ENCODE data around the gene FKBP4. TPM values are rescaled to one million over a fixed set of nuclear protein-coding genes. Genes with fewer than 3 reads are reported as not detected.
A peak's percentile ranks its signal among the peaks of the same experiment; 100 is the strongest.

The FKBP4 gene
- total and polyA plus RNA-seq, 2 experiments from 2014 or later, result 126 to 223 TPM

- H3K4me2 ChIP-seq, result peak within 1 kb of the TSS; percentile 66; the same call in 1 of the 2 replicates
- peak; percentile 69 for ATAC-seq
- peak within 1 kb of the TSS; percentile 36; the same call in 1 of the 2 replicates for H3K4me3 ChIP-seq
Measured at GRCh38 chr12:2834581-2835491, 40.1 kb downstream of the FKBP4 start, which contains the start of gene NRIP2. Gene NRIP2, minus strand, starts transcription at chr12:2835035. Its CDS starts 52 bp downstream, at chr12:2834983.

More at GRCh38 chr12:2834581-2835491, 40.1 kb downstream of the FKBP4 start, which contains the start of gene NRIP2:
- H3K4me3 Mint-ChIP-seq, result peak within 1 kb of the TSS; percentile 61; the same call in 2 of the 3 replicates
- peak; percentile 63 for DNase-seq (ENCODE audit: low spot score)
- Histone ChIP-seq H3K27me3 (ENCODE audit: insufficient read depth) (no peaks in the 10 kb centered on the region), H3F3A (replicated peaks; ENCODE audit: low read depth) (0 out of 2 replicates have a peak, but pooled peaks cover 3% of the 10 kb centered on the region), H3K4me1 (ENCODE audit: insufficient read depth) (peaks cover 12% of the 10 kb centered on the region; the same call in 1 of the 2 replicates), H3K79me2 (replicated peaks; ENCODE audit: insufficient read depth) (no peaks in the 10 kb centered on the region), H3K27ac (ENCODE audit: low read depth) (no peak within 1 kb of the TSS), H3K36me3 (ENCODE audit: insufficient read depth) (no peaks in the 10 kb centered on the region), H2AFZ (no peak within 1 kb of the TSS), H3K9me2 (ENCODE audit: insufficient read depth) (no peaks in the 10 kb centered on the region), H4K20me1 (replicated peaks; ENCODE audit: insufficient read depth) (peaks cover 5% of the 10 kb centered on the region; the same call in 1 of the 2 replicates)
- H3K9me3 Mint-ChIP-seq, result no peaks in the 10 kb centered on the region; the same call in 2 of the 3 replicates
- peaks cover 11% of the 10 kb centered on the region for H3K27me3 Mint-ChIP-seq (ENCODE audit: insufficient read depth, low read depth, poor library complexity)
- H3K36me3 Mint-ChIP-seq (ENCODE audit: low read depth), result peaks cover 10% of the 10 kb centered on the region
- H3K4me1 Mint-ChIP-seq, result peaks cover 19% of the 10 kb centered on the region
- TF ChIP-seq, protein P1, sequence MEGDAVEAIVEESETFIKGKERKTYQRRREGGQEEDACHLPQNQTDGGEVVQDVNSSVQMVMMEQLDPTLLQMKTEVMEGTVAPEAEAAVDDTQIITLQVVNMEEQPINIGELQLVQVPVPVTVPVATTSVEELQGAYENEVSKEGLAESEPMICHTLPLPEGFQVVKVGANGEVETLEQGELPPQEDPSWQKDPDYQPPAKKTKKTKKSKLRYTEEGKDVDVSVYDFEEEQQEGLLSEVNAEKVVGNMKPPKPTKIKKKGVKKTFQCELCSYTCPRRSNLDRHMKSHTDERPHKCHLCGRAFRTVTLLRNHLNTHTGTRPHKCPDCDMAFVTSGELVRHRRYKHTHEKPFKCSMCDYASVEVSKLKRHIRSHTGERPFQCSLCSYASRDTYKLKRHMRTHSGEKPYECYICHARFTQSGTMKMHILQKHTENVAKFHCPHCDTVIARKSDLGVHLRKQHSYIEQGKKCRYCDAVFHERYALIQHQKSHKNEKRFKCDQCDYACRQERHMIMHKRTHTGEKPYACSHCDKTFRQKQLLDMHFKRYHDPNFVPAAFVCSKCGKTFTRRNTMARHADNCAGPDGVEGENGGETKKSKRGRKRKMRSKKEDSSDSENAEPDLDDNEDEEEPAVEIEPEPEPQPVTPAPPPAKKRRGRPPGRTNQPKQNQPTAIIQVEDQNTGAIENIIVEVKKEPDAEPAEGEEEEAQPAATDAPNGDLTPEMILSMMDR (conservative IDR thresholded peaks at IDR 0.05; ENCODE audit: low read depth in 2 of 2), result no peak
- TF ChIP-seq POLR2AphosphoS5 (IDR thresholded peaks at IDR 0.05; ENCODE audit: low read depth), result no peak; the same call in 1 of the 2 replicates
- TF ChIP-seq, protein P2, sequence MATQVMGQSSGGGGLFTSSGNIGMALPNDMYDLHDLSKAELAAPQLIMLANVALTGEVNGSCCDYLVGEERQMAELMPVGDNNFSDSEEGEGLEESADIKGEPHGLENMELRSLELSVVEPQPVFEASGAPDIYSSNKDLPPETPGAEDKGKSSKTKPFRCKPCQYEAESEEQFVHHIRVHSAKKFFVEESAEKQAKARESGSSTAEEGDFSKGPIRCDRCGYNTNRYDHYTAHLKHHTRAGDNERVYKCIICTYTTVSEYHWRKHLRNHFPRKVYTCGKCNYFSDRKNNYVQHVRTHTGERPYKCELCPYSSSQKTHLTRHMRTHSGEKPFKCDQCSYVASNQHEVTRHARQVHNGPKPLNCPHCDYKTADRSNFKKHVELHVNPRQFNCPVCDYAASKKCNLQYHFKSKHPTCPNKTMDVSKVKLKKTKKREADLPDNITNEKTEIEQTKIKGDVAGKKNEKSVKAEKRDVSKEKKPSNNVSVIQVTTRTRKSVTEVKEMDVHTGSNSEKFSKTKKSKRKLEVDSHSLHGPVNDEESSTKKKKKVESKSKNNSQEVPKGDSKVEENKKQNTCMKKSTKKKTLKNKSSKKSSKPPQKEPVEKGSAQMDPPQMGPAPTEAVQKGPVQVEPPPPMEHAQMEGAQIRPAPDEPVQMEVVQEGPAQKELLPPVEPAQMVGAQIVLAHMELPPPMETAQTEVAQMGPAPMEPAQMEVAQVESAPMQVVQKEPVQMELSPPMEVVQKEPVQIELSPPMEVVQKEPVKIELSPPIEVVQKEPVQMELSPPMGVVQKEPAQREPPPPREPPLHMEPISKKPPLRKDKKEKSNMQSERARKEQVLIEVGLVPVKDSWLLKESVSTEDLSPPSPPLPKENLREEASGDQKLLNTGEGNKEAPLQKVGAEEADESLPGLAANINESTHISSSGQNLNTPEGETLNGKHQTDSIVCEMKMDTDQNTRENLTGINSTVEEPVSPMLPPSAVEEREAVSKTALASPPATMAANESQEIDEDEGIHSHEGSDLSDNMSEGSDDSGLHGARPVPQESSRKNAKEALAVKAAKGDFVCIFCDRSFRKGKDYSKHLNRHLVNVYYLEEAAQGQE (IDR thresholded peaks at IDR 0.05; ENCODE audit: unreplicated experiment), result no peak
- no peak for TF ChIP-seq JUNB (IDR thresholded peaks at IDR 0.05; ENCODE audit: unreplicated experiment)
- no peak; the same call in 1 of the 2 replicates for TF ChIP-seq CREB1 (CRISPR knock-in tag; IDR thresholded peaks at IDR 0.05; ENCODE audit: low read depth)
- no peak for TF ChIP-seq STAT1 (IDR thresholded peaks at IDR 0.05; ENCODE audit: unreplicated experiment)
- TF ChIP-seq ZNF331 (CRISPR knock-in tag; IDR thresholded peaks at IDR 0.05; ENCODE audit: low read depth), result no peak
- no peak for TF ChIP-seq NANOG (IDR thresholded peaks at IDR 0.05; ENCODE audit: borderline replicate concordance)
- no peak for TF ChIP-seq EZH2phosphoT487 (IDR thresholded peaks at IDR 0.05; ENCODE audit: unreplicated experiment)
- TF ChIP-seq, protein P3, sequence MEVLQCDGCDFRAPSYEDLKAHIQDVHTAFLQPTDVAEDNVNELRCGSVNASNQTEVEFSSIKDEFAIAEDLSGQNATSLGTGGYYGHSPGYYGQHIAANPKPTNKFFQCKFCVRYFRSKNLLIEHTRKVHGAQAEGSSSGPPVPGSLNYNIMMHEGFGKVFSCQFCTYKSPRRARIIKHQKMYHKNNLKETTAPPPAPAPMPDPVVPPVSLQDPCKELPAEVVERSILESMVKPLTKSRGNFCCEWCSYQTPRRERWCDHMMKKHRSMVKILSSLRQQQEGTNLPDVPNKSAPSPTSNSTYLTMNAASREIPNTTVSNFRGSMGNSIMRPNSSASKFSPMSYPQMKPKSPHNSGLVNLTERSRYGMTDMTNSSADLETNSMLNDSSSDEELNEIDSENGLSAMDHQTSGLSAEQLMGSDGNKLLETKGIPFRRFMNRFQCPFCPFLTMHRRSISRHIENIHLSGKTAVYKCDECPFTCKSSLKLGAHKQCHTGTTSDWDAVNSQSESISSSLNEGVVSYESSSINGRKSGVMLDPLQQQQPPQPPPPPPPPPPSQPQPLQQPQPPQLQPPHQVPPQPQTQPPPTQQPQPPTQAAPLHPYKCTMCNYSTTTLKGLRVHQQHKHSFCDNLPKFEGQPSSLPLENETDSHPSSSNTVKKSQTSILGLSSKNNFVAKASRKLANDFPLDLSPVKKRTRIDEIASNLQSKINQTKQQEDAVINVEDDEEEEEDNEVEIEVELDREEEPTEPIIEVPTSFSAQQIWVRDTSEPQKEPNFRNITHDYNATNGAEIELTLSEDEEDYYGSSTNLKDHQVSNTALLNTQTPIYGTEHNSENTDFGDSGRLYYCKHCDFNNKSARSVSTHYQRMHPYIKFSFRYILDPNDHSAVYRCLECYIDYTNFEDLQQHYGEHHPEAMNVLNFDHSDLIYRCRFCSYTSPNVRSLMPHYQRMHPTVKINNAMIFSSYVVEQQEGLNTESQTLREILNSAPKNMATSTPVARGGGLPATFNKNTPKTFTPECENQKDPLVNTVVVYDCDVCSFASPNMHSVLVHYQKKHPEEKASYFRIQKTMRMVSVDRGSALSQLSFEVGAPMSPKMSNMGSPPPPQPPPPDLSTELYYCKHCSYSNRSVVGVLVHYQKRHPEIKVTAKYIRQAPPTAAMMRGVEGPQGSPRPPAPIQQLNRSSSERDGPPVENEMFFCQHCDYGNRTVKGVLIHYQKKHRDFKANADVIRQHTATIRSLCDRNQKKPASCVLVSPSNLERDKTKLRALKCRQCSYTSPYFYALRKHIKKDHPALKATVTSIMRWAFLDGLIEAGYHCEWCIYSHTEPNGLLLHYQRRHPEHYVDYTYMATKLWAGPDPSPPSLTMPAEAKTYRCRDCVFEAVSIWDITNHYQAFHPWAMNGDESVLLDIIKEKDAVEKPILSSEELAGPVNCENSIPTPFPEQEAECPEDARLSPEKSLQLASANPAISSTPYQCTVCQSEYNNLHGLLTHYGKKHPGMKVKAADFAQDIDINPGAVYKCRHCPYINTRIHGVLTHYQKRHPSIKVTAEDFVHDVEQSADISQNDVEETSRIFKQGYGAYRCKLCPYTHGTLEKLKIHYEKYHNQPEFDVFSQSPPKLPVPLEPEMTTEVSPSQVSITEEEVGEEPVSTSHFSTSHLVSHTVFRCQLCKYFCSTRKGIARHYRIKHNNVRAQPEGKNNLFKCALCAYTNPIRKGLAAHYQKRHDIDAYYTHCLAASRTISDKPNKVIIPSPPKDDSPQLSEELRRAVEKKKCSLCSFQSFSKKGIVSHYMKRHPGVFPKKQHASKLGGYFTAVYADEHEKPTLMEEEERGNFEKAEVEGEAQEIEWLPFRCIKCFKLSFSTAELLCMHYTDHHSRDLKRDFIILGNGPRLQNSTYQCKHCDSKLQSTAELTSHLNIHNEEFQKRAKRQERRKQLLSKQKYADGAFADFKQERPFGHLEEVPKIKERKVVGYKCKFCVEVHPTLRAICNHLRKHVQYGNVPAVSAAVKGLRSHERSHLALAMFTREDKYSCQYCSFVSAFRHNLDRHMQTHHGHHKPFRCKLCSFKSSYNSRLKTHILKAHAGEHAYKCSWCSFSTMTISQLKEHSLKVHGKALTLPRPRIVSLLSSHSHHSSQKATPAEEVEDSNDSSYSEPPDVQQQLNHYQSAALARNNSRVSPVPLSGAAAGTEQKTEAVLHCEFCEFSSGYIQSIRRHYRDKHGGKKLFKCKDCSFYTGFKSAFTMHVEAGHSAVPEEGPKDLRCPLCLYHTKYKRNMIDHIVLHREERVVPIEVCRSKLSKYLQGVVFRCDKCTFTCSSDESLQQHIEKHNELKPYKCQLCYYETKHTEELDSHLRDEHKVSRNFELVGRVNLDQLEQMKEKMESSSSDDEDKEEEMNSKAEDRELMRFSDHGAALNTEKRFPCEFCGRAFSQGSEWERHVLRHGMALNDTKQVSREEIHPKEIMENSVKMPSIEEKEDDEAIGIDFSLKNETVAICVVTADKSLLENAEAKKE (CRISPR knock-in tag; IDR thresholded peaks at IDR 0.05), result no peak
- H3K27ac Mint-ChIP-seq, result no peak within 1 kb of the TSS

Measured in GM23338 (cell line).